SW 1271 (cell line): ENCODE results near the gene FKBP11.
A peak's percentile ranks its signal among the peaks of the same experiment; 100 is the strongest.
"Not testable (repeated sequence)": the region's sequence is repeated elsewhere in the genome, so short reads cannot be mapped to it uniquely, and the experiment has no call there.

Experiments
- DNase-seq, 2 experiments: peaks; one replicate each; lab custom pipeline; 2025; lab: John Stamatoyannopoulos, UW

Gene FKBP11

DNA sequence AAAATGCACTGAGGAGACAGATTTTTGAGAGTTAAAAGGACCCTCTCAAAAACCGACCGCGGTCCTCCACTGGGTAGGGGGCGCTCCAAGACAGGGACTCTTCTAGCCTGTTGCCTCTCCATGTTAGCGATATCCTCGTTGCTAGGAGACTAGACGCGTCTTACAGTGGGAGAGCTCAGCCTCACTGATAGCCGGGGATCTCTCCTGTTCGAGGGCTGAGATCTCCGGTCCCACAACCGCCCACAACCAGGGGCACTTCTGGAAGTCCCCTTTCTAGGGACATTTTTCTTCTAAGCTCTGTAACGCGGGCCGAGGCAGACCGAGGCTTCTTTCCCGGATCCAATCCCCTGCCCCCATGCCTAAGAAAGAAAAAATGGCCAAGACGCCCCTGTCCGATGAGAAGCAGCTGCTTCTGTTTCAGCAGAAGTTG lies 21.3 kb downstream of the FKBP11 start:
- DNase-seq = no peak

DNA sequence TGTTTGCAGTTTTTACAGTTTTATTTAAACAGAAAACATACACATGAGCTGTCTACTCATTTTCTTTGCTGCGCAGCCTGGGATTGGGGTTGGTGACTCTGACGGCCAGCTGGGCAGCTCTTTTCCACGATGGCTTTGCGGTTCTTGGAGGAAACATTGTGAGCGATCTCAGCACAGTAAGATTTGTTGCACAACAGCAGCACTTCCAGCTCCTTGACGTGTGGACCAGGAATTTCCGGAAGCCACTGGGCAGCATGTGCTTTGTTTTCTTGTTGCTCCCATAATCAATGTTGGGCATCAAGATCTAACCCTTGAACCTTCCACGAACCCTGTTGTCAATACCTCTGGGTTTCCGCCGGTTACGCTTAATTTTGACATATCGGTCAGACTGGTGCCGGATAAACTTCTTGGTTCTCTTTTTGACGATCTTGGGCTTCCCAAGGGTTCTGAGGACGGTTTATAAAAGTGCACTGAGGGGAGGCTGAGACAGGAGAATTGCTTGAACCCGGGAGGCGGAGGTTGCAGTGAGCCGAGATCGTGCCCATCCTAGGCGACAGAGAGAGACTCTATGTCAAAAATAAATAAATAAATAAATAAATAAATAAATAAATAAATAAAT lies 21.8 kb downstream of the FKBP11 start:
- DNase-seq = no peak

DNA sequence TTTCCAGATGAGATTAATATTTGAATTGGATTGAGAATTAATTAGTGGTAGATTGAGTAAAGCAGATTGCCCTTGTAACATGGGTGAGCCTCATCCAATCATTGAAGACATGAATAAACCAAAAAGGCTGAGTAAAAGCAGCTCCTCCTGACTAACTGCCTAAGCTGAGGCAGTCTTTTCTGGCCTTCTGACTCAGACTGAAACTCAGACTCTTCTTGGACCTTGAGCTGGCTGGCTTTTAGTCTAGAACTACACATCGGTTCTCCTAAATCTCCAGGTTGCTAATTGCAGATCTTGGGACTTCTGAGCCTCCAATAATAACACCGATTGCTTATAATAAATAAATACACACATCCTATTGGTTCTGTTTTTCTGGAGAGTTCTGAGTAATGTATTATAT lies 24.0 kb downstream of the FKBP11 start:
- DNase-seq = no peak

DNA sequence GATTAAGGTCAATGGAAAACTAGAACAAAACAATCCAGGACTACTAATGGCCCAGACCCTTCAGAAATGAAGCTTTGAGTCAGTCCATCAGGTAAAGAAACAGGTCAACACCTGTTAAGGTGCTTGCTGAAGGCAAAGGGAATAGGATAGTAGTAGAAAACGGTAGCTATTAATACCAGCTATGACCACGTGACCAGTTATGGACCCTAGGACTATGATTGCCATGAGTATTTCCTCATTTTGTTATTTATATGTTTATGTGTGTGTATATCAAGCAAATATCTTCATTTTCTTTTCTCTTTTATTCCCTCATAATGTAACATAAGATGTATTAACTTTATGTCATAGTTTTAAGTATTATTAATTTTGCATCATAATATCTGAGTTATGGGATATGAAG lies 25.6 kb downstream of the FKBP11 start:
- DNase-seq = no peak

DNA sequence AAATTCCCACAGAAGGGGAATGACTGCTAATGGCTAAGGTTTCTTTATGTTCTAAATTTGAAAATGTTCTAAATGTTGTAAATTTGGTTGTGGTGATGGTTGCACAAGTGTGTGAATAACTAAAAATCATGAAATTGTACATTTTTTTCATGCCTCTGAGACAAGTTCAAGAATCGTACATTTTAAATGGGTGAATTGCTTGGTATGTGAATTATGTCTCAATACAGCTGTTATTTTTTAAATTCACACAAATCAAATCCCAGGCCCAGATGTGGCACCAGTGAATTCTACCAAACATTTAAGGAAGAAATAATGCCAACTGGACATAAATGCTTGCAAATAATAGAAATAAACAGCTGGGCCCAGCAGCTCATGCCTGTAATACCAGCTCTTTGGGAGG lies 31.0 kb downstream of the FKBP11 start:
- DNase-seq = no peak

DNA sequence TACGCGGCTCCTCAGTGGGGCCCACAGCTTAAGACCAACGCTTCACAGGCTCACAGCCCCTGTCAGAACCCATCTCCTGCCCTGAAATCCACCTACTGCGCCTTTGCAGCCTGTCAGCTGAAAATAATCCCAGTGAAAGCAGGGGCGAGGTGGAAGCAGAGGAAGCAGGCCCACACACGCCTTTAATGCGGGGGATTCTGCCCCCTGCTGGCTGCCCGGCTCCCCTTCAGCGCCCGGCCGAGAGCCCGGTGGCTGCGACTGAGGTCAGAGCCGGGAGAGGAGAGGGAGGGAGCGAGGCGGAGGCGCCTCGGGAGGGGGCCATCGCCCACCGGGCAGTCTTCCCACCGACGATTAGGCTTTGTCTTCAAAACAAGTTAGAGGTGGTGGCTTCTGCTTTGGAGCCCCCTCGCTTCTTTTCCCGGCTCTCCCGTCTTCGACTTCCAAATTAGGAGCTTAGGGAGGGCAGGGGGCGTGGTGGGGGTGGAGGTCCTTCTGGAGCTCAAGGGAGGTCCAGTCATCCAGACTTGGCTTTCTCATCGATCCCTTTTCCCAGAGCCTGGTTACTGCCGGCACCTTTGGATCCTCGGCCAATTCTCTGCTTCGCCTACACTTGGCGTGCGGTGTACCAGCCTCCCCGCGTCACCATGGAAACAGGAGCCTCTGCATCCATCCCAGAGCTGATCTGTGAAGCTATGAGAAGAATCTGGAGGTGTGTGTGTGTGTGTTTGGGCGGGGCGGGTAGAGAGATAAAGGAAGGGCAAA lies 34.5 kb downstream of the FKBP11 start:
- peak in 1 of 2 experiments; percentile 16 for DNase-seq

DNA sequence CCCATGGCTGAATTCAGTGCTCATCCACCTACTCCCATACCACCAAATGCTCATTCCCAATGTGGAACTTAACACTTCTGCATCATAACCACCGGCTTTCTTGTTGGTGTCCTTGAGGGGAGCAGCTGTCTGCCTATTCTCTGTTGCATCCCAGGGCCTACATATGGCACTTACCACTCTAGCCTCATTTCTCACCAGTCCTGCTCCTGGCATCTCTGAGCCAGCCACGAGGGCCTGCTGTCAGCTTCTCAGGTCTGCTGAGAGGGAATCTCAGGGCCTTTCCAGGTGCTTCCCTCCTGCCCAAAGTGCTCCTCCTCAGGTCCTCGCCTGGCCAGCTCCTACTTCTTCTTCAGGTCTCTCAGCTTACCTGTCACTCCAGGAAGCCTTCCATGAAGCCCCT lies 35.6 kb downstream of the FKBP11 start:
- DNase-seq = no peak

DNA sequence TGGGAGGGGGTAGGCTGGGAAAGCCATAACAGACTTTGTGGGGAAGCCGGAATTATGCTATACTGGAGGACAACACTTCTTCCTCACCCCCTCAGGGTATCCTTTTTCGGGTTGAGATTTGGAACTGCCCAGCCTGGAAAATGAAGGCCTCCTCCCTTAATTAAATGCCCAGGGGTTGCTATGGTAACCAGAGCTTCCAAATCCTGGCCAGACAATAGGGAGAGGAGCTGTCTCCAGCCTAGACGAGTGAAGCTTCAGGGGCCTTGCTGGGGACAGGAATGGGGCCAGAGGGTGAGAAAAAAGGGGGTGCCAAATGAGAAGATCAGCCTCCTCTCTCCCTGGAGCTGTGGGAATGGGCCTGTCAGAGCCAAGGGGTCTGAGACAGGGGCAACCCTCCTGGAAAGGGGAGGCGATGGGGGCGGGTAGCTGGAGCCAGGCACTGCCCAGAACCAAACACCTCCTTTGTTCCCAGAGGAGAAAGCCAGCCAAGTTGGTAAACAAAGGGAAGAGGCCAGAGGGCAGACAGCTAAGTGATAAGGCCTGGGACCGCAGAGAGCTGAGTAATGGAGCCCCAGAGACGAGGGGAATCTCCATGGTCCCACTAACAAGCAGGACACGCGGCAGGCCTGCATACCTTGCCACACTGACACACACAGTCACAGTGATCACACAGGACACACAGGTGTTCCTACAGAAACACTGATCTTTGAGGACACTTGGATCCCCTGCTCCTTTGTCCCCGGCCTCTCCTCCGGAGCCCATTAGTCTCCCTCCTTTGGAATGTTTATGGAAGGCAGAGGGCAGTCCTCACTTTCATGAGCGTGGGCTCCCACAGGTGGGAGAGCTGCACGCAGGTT lies 41.8 kb downstream of the FKBP11 start:
- DNase-seq = no peak

DNA sequence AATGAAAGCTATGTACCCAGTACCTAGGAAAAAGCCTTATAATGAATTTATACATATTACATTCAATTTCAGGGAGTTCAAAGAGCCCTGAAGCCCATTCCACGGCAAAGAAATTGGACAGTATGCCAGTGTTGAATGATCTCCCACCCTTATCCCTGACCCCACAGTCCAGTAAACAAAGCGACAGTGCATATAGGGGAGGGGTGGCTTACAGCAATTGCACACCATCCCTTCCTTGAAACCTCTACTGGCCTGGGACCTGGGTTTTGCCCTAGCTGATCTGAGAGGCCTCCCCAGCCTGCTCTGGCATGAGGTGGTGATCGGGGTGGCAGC lies 42.4 kb downstream of the FKBP11 start:
- no peak for DNase-seq

DNA sequence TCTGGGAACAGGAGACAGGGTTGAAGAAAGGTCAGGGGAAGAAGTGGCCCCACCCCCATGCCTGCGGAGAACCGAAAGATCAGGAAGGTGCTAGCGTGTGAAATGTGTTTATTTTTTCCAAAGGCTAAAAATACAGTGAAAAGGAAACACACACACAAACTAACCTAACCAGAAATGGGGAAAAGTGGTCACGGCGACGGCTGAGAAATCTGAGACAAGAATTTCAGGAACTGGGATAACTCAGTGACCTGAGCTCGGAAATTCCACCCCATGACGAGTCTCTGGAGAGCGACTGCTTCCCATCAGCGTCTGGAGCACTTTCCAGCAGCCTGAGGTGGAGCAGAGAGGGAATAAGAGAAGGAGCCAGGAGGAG lies 43.0 kb downstream of the FKBP11 start:
- DNase-seq = no peak

DNA sequence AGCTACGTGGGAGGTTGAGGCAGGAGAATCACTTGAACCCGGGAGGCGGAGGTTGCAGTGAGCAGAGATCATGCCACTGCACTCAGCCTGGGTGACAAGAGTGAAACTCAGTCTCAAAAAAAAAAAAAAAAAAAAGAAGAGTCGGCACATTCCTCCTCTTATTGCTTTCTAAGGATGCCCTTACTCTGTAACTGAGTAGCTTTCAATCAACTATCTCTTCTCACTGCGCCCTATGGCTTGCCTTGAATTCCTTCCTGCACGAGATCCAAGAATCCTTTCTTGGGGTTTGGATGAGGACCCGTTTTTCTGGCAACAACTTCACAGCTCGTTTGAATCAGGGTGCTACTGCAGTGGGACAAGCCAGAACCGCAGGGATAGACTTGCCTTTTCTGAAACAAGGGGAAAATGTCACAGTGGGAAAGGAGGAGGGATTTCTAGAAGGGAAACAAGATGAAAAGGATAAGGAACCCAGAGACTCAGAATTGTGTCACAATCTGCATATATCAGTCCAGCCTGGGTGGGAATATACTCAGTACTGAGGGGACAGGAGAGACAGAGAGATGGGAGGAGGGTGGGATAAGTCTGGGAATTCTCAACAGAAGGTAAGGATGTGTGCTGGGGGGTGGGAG lies 43.5 kb downstream of the FKBP11 start:
- DNase-seq = no peak

DNA sequence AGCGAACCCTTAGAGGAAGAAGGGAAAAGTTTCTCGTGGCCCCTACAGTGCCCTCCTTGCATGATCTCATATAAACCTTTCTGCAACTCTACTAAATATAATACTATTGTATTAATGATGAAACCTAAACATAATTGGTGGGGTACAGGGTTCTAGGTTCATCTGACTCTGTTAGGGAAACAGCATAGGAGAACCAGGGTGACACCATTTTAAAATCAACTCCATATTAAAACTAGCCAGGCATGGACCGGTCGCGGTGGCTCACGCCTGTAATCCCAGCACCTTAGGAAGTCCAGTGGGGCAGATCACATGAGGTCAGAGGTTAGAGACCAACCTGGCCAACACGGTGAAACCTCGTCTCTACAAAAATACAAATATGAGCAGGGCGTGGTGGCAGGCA lies 44.6 kb downstream of the FKBP11 start:
- no peak for DNase-seq

DNA sequence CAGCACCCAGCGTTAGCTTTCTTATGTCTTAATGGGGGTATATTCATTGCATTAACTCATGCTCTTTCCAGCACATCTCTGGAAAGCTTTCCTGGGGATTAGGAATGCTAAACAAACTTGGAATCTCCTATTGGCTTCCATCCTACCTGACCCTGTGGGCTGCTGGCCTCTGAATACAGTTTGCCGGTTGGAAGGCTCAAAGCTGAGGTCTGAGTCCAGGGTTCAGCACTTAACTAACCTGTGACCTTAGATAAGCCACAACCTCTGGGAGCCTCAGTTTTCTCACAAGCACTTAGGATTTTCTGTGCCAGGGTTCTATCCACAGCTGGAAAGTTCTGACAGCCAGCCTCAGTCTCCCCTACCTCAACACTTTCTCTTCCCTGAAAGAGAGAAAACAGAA lies 46.7 kb downstream of the FKBP11 start:
- DNase-seq = no peak

DNA sequence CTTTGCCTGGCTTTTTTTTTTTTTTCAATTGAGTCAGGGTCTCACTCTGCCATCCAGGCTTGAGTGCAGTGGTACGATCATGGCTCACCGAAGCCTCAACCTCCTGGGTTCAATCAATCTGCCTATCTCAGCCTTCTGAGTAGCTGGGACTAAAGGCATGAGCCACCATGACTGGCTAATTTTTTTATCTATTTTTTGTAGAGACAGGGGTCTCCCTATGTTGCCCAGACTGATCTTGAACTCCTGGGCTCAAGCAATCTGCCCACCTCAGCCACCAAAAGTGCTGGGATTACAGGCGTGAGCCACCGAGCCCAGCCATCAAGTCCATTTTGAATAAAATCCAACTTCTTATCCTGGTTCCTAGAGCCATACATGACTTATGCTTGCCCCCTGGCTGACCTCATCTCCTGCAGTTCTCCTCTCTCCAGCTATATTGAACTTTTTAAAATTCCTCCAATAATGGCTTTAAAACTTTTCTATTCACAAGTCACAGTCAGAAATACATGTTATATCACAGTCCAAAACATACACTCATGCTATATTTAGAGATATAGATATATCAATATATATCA lies 49.3 kb downstream of the FKBP11 start:
- no peak for DNase-seq

DNA sequence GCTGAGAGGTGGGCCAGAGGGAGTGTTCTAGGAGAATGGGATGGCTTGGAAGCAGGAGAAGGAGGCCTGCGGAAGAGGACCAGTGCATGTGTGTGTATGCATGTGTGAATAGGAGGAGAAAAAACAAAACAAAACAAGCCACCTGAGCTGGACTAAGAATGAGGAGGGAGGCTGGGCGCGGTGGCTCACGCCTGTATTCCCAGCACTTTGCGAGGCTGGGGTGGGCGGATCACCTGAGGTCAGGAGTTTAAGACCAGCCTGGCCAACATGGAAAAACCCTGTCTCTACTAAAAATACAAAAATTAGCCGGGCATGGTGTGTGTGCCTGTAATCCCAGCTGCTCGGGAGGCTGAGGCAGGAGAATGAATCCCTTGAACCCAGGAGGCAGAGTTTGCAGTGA lies 51.8 kb downstream of the FKBP11 start:
- DNase-seq = not testable (repeated sequence)

DNA sequence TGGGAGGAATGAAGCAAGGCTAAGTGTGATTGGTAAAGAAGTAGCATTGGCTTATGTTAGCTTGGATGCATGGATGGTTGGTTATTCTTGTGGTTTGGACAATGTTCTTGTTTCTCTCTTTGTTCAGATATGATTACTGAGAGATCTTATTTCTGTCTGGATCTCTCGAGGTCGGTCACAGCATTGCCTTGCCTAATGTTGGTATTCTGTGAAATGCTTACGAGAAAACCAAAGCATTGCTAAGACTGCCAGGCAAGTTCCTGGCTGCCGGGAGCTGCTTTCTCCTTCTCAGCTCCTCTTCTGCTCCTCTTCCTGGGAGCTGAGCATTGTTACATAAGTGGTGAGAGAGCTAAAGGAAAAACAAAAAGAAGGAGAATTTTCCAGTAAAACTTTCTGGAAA lies 52.2 kb downstream of the FKBP11 start:
- DNase-seq = no peak
